ENCODE results near the gene PORCN. TPM values are rescaled to one million over a fixed set of nuclear protein-coding genes. Genes with fewer than 3 reads are reported as not detected.

The PORCN gene
- polyA plus RNA-seq, 1 donor (not counting 4 experiments of a cell fraction or from before 2014, with no cell fraction given), result 52.2 TPM

GRCh38 chrX:48520455-48520854 lies 11.7 kb downstream of the PORCN start:
- Histone ChIP-seq H3K4me2 (ENCODE audit: control insufficient read depth, extremely low read depth, insufficient read depth, low read depth, low read length) (peak overlapping the region; percentile 10), H3K4me3 (ENCODE audit: control insufficient read depth in 2 of 3, extremely low read depth in 1 of 3, insufficient read depth in 2 of 3, low read depth in 1 of 3, low read length in 3 of 3) (no peak overlapping the region), H3K9ac (ENCODE audit: control insufficient read depth, extremely low read depth, insufficient read depth, low read length) (no peak overlapping the region), H4K20me1 (ENCODE audit: control insufficient read depth, extremely low read depth, insufficient read depth, low read length) (no peaks in the 10 kb centered on the region), H2AFZ (ENCODE audit: control insufficient read depth, low read length) (no peak overlapping the region), H3K36me3 (ENCODE audit: control insufficient read depth in 2 of 2, extremely low read depth in 1 of 2, insufficient read depth in 2 of 2, low read length in 2 of 2) (peaks cover 5% of the 10 kb centered on the region in 2 experiments), H3K27ac (ENCODE audit: control insufficient read depth, insufficient read depth, low read length) (no peak overlapping the region), H3K9me1 (ENCODE audit: control insufficient read depth, extremely low read depth, insufficient read depth, low read length) (no peaks in the 10 kb centered on the region), H3K79me2 (ENCODE audit: control insufficient read depth, insufficient read depth, low read length) (peaks cover 23% of the 10 kb centered on the region), H3K9me3 (ENCODE audit: control insufficient read depth, low read depth, low read length) (peaks cover 2% of the 10 kb centered on the region), H3K4me1 (ENCODE audit: control insufficient read depth, extremely low read depth, insufficient read depth, low read length) (peaks cover 3% of the 10 kb centered on the region), H3K27me3 (ENCODE audit: control insufficient read depth, extremely low read depth, insufficient read depth, low read length) (no peaks in the 10 kb centered on the region)
- DNase-seq (ENCODE audit: low read depth, low spot score), result no peak
- dilution Hi-C loops (cut with MboI; ENCODE audit: extremely low pct_ligation_motif_present, low sequenced_read_pairs), result no loop called here
- FAIRE-seq, result no peak
- TF ChIP-seq EZH2 (IDR thresholded peaks at IDR 0.05; ENCODE audit: low read length) (no peak), CTCF (optimal IDR thresholded peaks at IDR 0.05 in 1 of 3, IDR thresholded peaks at IDR 0.05 in 1 of 3, conservative IDR thresholded peaks at IDR 0.05 in 1 of 3; ENCODE audit: extremely low read depth in 1 of 3, insufficient read depth in 2 of 3, low read length in 3 of 3) (no peak)

GRCh38 chrX:48520976-48521352 lies 12.2 kb downstream of the PORCN start:
- DNase-seq (ENCODE audit: low read depth, low spot score) (no peak), FAIRE-seq (no peak)
- peak overlapping the region; percentile 14 for H3K9ac ChIP-seq (ENCODE audit: control insufficient read depth, extremely low read depth, insufficient read depth, low read length)
- dilution Hi-C loops (cut with MboI; ENCODE audit: extremely low pct_ligation_motif_present, low sequenced_read_pairs), result no loop called here
- peaks cover 3% of the 10 kb centered on the region for H3K4me1 ChIP-seq (ENCODE audit: control insufficient read depth, extremely low read depth, insufficient read depth, low read length)
- peak overlapping the region; percentile 56 for H2AFZ ChIP-seq (ENCODE audit: control insufficient read depth, low read length)
- TF ChIP-seq CTCF (optimal IDR thresholded peaks at IDR 0.05 in 1 of 3, IDR thresholded peaks at IDR 0.05 in 1 of 3, conservative IDR thresholded peaks at IDR 0.05 in 1 of 3; ENCODE audit: extremely low read depth in 1 of 3, insufficient read depth in 2 of 3, low read length in 3 of 3) (no peak), EZH2 (IDR thresholded peaks at IDR 0.05; ENCODE audit: low read length) (no peak)
- H3K4me3 ChIP-seq (ENCODE audit: control insufficient read depth in 2 of 3, extremely low read depth in 1 of 3, insufficient read depth in 2 of 3, low read depth in 1 of 3, low read length in 3 of 3), result peak overlapping the region in 2 of 3 experiments; percentile 15 to 69
- no peaks in the 10 kb centered on the region for H3K9me1 ChIP-seq (ENCODE audit: control insufficient read depth, extremely low read depth, insufficient read depth, low read length)
- no peaks in the 10 kb centered on the region for H4K20me1 ChIP-seq (ENCODE audit: control insufficient read depth, extremely low read depth, insufficient read depth, low read length)
- peaks cover 2% of the 10 kb centered on the region for H3K9me3 ChIP-seq (ENCODE audit: control insufficient read depth, low read depth, low read length)
- peak overlapping the region; percentile 63 for H3K4me2 ChIP-seq (ENCODE audit: control insufficient read depth, extremely low read depth, insufficient read depth, low read depth, low read length)
- peaks cover 5 to 9% of the 10 kb centered on the region in 2 experiments for H3K36me3 ChIP-seq (ENCODE audit: control insufficient read depth in 2 of 2, extremely low read depth in 1 of 2, insufficient read depth in 2 of 2, low read length in 2 of 2)
- H3K27ac ChIP-seq (ENCODE audit: control insufficient read depth, insufficient read depth, low read length), result peak overlapping the region; percentile 41
- H3K79me2 ChIP-seq (ENCODE audit: control insufficient read depth, insufficient read depth, low read length), result peaks cover 23% of the 10 kb centered on the region
- no peaks in the 10 kb centered on the region for H3K27me3 ChIP-seq (ENCODE audit: control insufficient read depth, extremely low read depth, insufficient read depth, low read length)

Data from keratinocyte (primary cell).